Mesenchymal stem cell (in vitro differentiated cells and primary cell): ENCODE data around the gene MARCKSL1.

Source experiments
- DNase-seq: peaks from one replicate; pipeline ENCODE4 v3.0.0-alpha.2; 2013
- H2AFZ ChIP-seq: one replicate; pipeline ENCODE4 v1.6.1; 2013; ENCODE audit warnings: low read depth, mild to moderate bottlenecking, control low read depth, inconsistent platforms, low read length, moderate library complexity
- H2AK5ac ChIP-seq: 2 replicates; pipeline ENCODE4 v1.6.1; 2013; ENCODE audit warnings: low read length, moderate library complexity, mild to moderate bottlenecking, inconsistent platforms; ENCODE audit not compliant: severe bottlenecking
- H2BK120ac ChIP-seq: one replicate; pipeline ENCODE4 v1.6.1; 2013; ENCODE audit warnings: low read depth, mild to moderate bottlenecking, inconsistent platforms, low read length, moderate library complexity
- H2BK12ac ChIP-seq, 2 experiments: one replicate each; pipeline ENCODE4 v1.6.1; 2013; ENCODE audit warnings: inconsistent platforms in 2 of 2, low read length in 2 of 2, mild to moderate bottlenecking in 2 of 2, moderate library complexity in 2 of 2, control low read depth in 1 of 2
- H2BK15ac ChIP-seq: one replicate; pipeline ENCODE4 v1.6.1; 2013; ENCODE audit warnings: mild to moderate bottlenecking, low read depth, inconsistent platforms; ENCODE audit not compliant: poor library complexity, severe bottlenecking
- H2BK5ac ChIP-seq: 2 replicates; pipeline ENCODE4 v1.6.1; 2013; ENCODE audit warnings: low read depth, mild to moderate bottlenecking, low read length, control low read depth, inconsistent platforms; ENCODE audit not compliant: poor library complexity, severe bottlenecking
- H3K14ac ChIP-seq, 2 experiments: one replicate each; pipeline ENCODE4 v1.6.1; 2013; ENCODE audit warnings: inconsistent platforms in 2 of 2, low read length in 2 of 2, control low read depth in 1 of 2, mild to moderate bottlenecking in 1 of 2, moderate library complexity in 1 of 2
- H3K18ac ChIP-seq, 2 experiments: one replicate each; pipeline ENCODE4 v1.6.1; 2013; ENCODE audit warnings: inconsistent platforms in 2 of 2, low read length in 2 of 2, control low read depth in 1 of 2, low read depth in 1 of 2, mild to moderate bottlenecking in 1 of 2
- H3K23ac ChIP-seq, 2 experiments: one replicate each; pipeline ENCODE4 v1.6.1; 2013; ENCODE audit warnings: inconsistent platforms in 2 of 2, low read length in 2 of 2, mild to moderate bottlenecking in 2 of 2, moderate library complexity in 2 of 2, control low read depth in 1 of 2
- H3K27ac ChIP-seq: 2 replicates; pipeline ENCODE4 v1.5.1; 2013; ENCODE audit warnings: mild to moderate bottlenecking, moderate library complexity, low read length, control low read depth, inconsistent platforms; ENCODE audit not compliant: poor library complexity, severe bottlenecking
- H3K27me3 ChIP-seq, 2 experiments: 2 replicates each; pipeline versions ENCODE4 v1.6.1 to v1.7.0; 2013; ENCODE audit warnings: low read length in 2 of 2, mild to moderate bottlenecking in 2 of 2, moderate library complexity in 2 of 2, control low read depth in 1 of 2, inconsistent platforms in 1 of 2; ENCODE audit not compliant: control insufficient read depth in 1 of 2, insufficient read depth in 1 of 2
- H3K36me3 ChIP-seq, 2 experiments: 2 replicates each; pipeline versions ENCODE4 v1.6.1 to v1.7.0; 2013; ENCODE audit warnings: low read length in 2 of 2, control low read depth in 1 of 2, inconsistent platforms in 1 of 2, low read depth in 1 of 2, mild to moderate bottlenecking in 1 of 2; ENCODE audit not compliant: insufficient read depth in 2 of 2, control insufficient read depth in 1 of 2
- H3K4ac ChIP-seq, 2 experiments: one replicate each; pipeline ENCODE4 v1.6.1; 2013; ENCODE audit warnings: inconsistent platforms in 2 of 2, low read length in 2 of 2, mild to moderate bottlenecking in 2 of 2, moderate library complexity in 2 of 2, control low read depth in 1 of 2, low read depth in 1 of 2
- H3K4me1 ChIP-seq: 2 replicates; pipeline ENCODE4 v1.6.1; 2013; ENCODE audit warnings: low read depth, low read length, control low read depth; ENCODE audit not compliant: control insufficient read depth, insufficient read depth
- H3K4me2 ChIP-seq: 2 replicates; pipeline ENCODE4 v1.6.1; 2013; ENCODE audit warnings: low read length, mild to moderate bottlenecking, inconsistent platforms; ENCODE audit not compliant: poor library complexity, severe bottlenecking
- H3K4me3 ChIP-seq, 2 experiments: 2 replicates each; pipeline versions ENCODE4 v1.5.1 to v1.7.0; 2013; ENCODE audit warnings: low read length in 2 of 2, mild to moderate bottlenecking in 2 of 2, control low read depth in 1 of 2, low read depth in 1 of 2; ENCODE audit not compliant: insufficient read depth in 1 of 2
- H3K79me1 ChIP-seq: replicated peaks from 2 replicates; pipeline ENCODE4 v1.6.1; 2013; ENCODE audit warnings: mild to moderate bottlenecking, control low read depth, low read length, inconsistent platforms; ENCODE audit not compliant: poor library complexity, severe bottlenecking
- H3K9ac ChIP-seq: 2 replicates; pipeline ENCODE4 v1.7.0; 2013; ENCODE audit warnings: mild to moderate bottlenecking, low read length, moderate library complexity
- H3K9me3 ChIP-seq: 2 replicates; pipeline ENCODE4 v1.7.0; 2013; ENCODE audit warnings: mild to moderate bottlenecking, low read length; ENCODE audit not compliant: control insufficient read depth
- H4K8ac ChIP-seq: one replicate; pipeline ENCODE4 v1.6.1; 2013; ENCODE audit warnings: inconsistent platforms, mild to moderate bottlenecking, low read length, moderate library complexity
- H4K91ac ChIP-seq: one replicate; pipeline ENCODE4 v1.6.1; 2013; ENCODE audit warnings: mild to moderate bottlenecking, low read length, inconsistent platforms
- WGBS: methylation state at CpG from one replicate; pipeline ENCODE4 v1.1.7; 2013; ENCODE audit warnings: mixed read lengths; 5-methylcytosine and 5-hydroxymethylcytosine counted together

The MARCKSL1 gene

DNA sequence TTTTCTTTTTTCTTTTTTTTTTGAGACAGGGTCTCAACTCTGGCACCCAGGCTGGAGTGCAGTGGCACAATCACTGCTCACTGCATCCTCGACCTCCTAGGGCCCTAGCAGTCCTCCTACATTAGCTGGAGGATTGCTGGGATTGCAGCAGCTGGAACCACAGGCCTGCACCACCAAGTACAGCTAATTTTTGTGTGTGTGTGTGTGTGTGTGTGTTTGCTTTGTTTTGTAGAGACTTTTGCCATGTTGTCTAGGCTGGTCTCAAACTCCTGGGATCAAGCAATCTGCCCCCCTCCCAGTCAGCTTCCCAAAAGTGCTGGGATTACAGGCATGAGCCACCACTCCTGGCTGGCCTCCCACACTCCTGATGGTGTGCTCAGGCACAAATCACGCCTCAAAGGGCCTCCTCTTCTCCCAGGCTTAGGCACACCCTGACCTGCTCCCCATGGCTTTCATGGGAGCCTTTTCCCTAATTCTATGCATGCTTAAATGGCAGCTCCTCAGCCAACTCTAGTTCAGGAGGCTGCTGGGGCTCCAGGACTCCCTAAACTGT lies 16.9 kb upstream of the MARCKSL1 start:
- no peak overlapping the region for H3K27ac ChIP-seq
- peak overlapping the region; percentile 95 for H4K8ac ChIP-seq
- no peak overlapping the region for H3K4me2 ChIP-seq
- H2AFZ ChIP-seq, result no peak overlapping the region
- H3K23ac ChIP-seq, result no peak overlapping the region
- peak overlapping the region; percentile 80 to 87 for H2BK12ac ChIP-seq
- H2AK5ac ChIP-seq, result peak overlapping the region; percentile 41
- peaks cover 11% of the 10 kb centered on the region for H3K79me1 ChIP-seq
- no peaks in the 10 kb centered on the region for H3K9me3 ChIP-seq
- peak overlapping the region; percentile 97 for H3K18ac ChIP-seq
- H4K91ac ChIP-seq, result peak overlapping the region; percentile 99
- peaks cover 7 to 23% of the 10 kb centered on the region in 2 experiments for H3K36me3 ChIP-seq
- peak overlapping the region; percentile 76 for H2BK120ac ChIP-seq
- H2BK15ac ChIP-seq, result no peak overlapping the region
- no peaks in the 10 kb centered on the region for H3K27me3 ChIP-seq
- peak overlapping the region; percentile 89 to 100 for H3K4ac ChIP-seq
- DNase-seq, result peak; percentile 54
- no peak overlapping the region for H2BK5ac ChIP-seq
- H3K4me3 ChIP-seq, result peak overlapping the region in 1 of 2 experiments; percentile 89
- no peak overlapping the region for H3K14ac ChIP-seq
- H3K9ac ChIP-seq, result peak overlapping the region; percentile 95
- H3K4me1 ChIP-seq, result peaks cover 29% of the 10 kb centered on the region
- 74% methylated on average over 2 of the region's 2 CpGs for WGBS

DNA sequence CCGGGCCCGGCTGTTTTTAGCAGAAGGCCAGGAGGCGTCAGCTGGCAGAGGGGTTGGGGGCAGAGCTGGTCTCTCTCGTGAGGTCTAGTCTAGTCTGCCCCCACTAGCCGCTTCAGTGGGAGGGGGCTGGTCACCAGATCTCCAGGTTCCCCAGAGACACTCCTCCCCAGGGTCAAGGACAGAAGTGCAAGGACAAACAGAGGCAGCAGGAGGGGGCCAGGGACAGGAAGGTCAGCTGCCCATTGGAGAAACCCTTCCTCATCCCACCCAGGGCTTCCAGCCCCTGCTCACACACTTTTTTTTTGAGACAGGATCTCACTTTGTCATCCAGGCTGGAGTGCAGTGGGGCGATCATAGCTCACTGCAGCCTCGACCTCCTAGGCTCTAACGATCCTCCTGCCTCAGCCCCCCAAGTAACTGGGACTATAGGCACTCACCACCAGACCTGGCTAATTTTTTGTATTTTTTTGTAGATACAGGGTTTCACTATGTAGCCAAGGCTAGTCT lies 16.3 kb upstream of the MARCKSL1 start:
- Histone ChIP-seq H3K18ac (peak overlapping the region; percentile 93 to 97), H3K9ac (peak overlapping the region; percentile 95), H2BK12ac (peak overlapping the region; percentile 81 to 91), H3K4ac (peak overlapping the region; percentile 96 to 99), H2AK5ac (no peak overlapping the region), H3K14ac (peak overlapping the region; percentile 41 to 48), H3K36me3 (peaks cover 7 to 21% of the 10 kb centered on the region in 2 experiments), H3K4me3 (peak overlapping the region; percentile 76 to 89), H2BK120ac (peak overlapping the region; percentile 99), H4K8ac (peak overlapping the region; percentile 98), H2AFZ (no peak overlapping the region), H2BK15ac (peak overlapping the region; percentile 97), H3K27me3 (no peaks in the 10 kb centered on the region), H2BK5ac (no peak overlapping the region), H3K23ac (peak overlapping the region in 1 of 2 experiments; percentile 38), H3K4me2 (peak overlapping the region; percentile 72), H3K4me1 (peaks cover 30% of the 10 kb centered on the region), H3K79me1 (peaks cover 11% of the 10 kb centered on the region), H3K27ac (peak overlapping the region; percentile 65), H4K91ac (peak overlapping the region; percentile 99), H3K9me3 (no peaks in the 10 kb centered on the region)
- DNase-seq, result no peak
- WGBS, result 49% methylated on average over 7 of the region's 8 CpGs

DNA sequence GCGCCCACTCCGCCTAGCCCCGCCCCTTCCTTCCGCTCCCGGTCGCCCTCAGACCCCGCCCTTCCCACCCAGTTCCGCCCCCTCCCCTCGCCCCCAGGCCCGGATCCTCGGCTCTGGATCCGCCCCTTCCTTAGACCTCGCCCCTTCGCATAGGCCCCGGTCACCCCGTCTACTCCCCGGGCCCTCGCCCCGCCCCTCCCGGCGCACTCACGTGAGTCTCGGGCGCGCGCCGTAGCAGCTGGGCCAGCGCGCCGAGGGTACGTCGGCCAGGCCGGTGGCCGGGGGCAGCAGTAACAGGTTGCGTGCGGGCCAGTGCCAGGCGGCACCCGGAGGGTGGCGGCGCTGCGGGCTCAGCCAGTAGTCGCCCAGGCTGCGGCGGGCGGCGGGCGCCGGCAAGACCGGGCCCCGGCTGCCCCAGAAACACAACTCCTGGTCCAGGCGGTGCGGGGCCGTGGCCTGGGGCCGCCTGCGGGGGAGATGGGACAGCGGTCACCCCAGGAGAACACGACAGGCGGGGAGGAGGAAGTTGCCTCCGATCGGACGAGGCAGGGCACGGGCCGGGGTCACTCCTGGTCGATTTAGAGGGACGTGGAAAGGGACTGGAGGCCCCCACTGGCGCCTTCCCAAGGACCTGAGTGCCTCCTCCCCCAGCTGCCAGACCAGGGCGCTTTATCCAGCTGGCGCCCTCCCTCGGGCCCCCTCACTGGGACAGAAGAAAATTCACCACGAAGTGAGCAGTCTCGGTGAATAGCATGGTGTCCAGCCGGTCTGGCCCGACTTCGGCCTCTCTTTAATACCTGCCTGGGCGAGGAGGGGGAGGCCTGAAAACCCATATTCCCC lies 15.6 kb upstream of the MARCKSL1 start:
- peak overlapping the region; percentile 99 for H4K91ac ChIP-seq
- peak overlapping the region; percentile 38 for H3K23ac ChIP-seq
- WGBS, result 3% methylated on average over 69 of the region's 75 CpGs
- H3K27ac ChIP-seq, result peak overlapping the region; percentile 87
- peaks cover 0 to 1% of the 10 kb centered on the region in 2 experiments for H3K27me3 ChIP-seq
- peak overlapping the region; percentile 72 for H3K4me2 ChIP-seq
- no peaks in the 10 kb centered on the region for H3K9me3 ChIP-seq
- peak overlapping the region; percentile 99 for H2BK120ac ChIP-seq
- H2BK5ac ChIP-seq, result peak overlapping the region; percentile 74
- H3K18ac ChIP-seq, result peak overlapping the region; percentile 93 to 97
- H2AFZ ChIP-seq, result peak overlapping the region; percentile 5
- H3K4me1 ChIP-seq, result peaks cover 30% of the 10 kb centered on the region
- H2AK5ac ChIP-seq, result peak overlapping the region; percentile 44
- H2BK12ac ChIP-seq, result peak overlapping the region; percentile 81 to 91
- H3K4me3 ChIP-seq, result peak overlapping the region; percentile 76 to 89
- H3K36me3 ChIP-seq, result peaks cover 7 to 17% of the 10 kb centered on the region in 2 experiments
- H3K9ac ChIP-seq, result peak overlapping the region; percentile 95
- peak overlapping the region; percentile 49 to 98 for H3K14ac ChIP-seq
- peak overlapping the region; percentile 97 for H2BK15ac ChIP-seq
- H3K79me1 ChIP-seq, result peaks cover 11% of the 10 kb centered on the region
- H3K4ac ChIP-seq, result peak overlapping the region; percentile 96 to 99
- DNase-seq, result peak; percentile 95
- peak overlapping the region; percentile 98 for H4K8ac ChIP-seq
